H1 (cell line): ENCODE results near the gene ADAM12. TPM values are rescaled to one million over a fixed set of nuclear protein-coding genes. Genes with fewer than 3 reads are reported as not detected.

Experiments used
- CTCF ChIA-PET: fragments of 300-600 bp; sonication (Branson Sonifier 250); formaldehyde crosslinking; loops from one replicate; lab custom pipeline; 2021; ENCODE audit not compliant: partially characterized antibody; lab: Charles Lee
- POLR2A ChIA-PET: fragments of 300-600 bp; sonication (Branson Sonifier 250); formaldehyde crosslinking; loops from one replicate; lab custom pipeline; 2021; ENCODE audit warnings: inconsistent platforms; ENCODE audit not compliant: partially characterized antibody; lab: Charles Lee
- DNase-seq, 2 experiments: peaks; one replicate each; pipeline versions ENCODE4 v3.0.0 to v3.0.0-alpha.2; 2010 to 2022; ENCODE audit warnings: low spot score in 2 of 2, low read depth in 1 of 2, mixed read lengths in 1 of 2
- FAIRE-seq: peaks from 2 replicates; lab custom pipeline; 2011; peaks lifted over from hg19 to GRCh38; lab: Jason Lieb, UNC
- H2AFZ ChIP-seq: 2 replicates; pipeline ENCODE4 v1.8.1; 2012; ENCODE audit warnings: low read length, inconsistent platforms
- H2AK5ac ChIP-seq: 2 replicates; pipeline ENCODE4 v1.6.1; 2013; ENCODE audit warnings: low read depth, low read length
- H2BK120ac ChIP-seq: replicated peaks from 2 replicates; pipeline ENCODE3; 2013; ENCODE audit warnings: low read depth, low read length, inconsistent platforms
- H2BK12ac ChIP-seq: 2 replicates; pipeline ENCODE4 v1.6.1; 2013; ENCODE audit warnings: low read depth, low read length
- H2BK15ac ChIP-seq: 2 replicates; pipeline ENCODE4 v1.6.1; 2013; ENCODE audit warnings: low read length
- H2BK20ac ChIP-seq: 2 replicates; pipeline ENCODE4 v1.6.1; 2013; ENCODE audit warnings: low read length
- H2BK5ac ChIP-seq: 2 replicates; pipeline ENCODE4 v1.6.1; 2013; ENCODE audit warnings: low read depth, low read length
- H3K14ac ChIP-seq: 2 replicates; pipeline ENCODE4 v1.6.1; 2013; ENCODE audit warnings: inconsistent platforms; ENCODE audit not compliant: insufficient read length
- H3K18ac ChIP-seq: 2 replicates; pipeline ENCODE4 v1.6.1; 2013; ENCODE audit warnings: low read length; ENCODE audit errors: extremely low read depth
- H3K23ac ChIP-seq: 2 replicates; pipeline ENCODE4 v1.6.1; 2013; ENCODE audit warnings: inconsistent platforms; ENCODE audit not compliant: insufficient read length
- H3K23me2 ChIP-seq: 2 replicates; pipeline ENCODE4 v1.6.1; 2013; ENCODE audit warnings: low read depth, low read length
- H3K27ac ChIP-seq: 2 replicates; pipeline ENCODE4 v1.6.1; 2011; ENCODE audit warnings: low read depth, low read length, inconsistent platforms
- H3K27me3 ChIP-seq, 4 experiments: replicated peaks in 1 of 4; 1 replicate in 1 of 4; 2 replicates in 3 of 4; pipeline versions ENCODE4 v1.6.1 to v1.8.1; 2011 to 2013; ENCODE audit warnings: low read length in 3 of 4, mild to moderate bottlenecking in 3 of 4, inconsistent platforms in 2 of 4, mixed read lengths in 2 of 4, moderate library complexity in 1 of 4; ENCODE audit not compliant: control insufficient read depth in 3 of 4, insufficient read depth in 3 of 4; ENCODE audit errors: extremely low read depth in 1 of 4
- H3K36me3 ChIP-seq, 4 experiments: 2 replicates each; pipeline versions ENCODE4 v1.6.1 to v1.8.1; 2011 to 2013; ENCODE audit warnings: mild to moderate bottlenecking in 4 of 4, low read length in 3 of 4, moderate library complexity in 2 of 4, control low read depth in 1 of 4, inconsistent platforms in 1 of 4; ENCODE audit not compliant: insufficient read depth in 4 of 4, control insufficient read depth in 2 of 4
- H3K4ac ChIP-seq: replicated peaks from 2 replicates; pipeline ENCODE3; 2013; ENCODE audit warnings: low read length, low read depth, mixed read lengths, inconsistent platforms; ENCODE audit not compliant: insufficient read length
- H3K4me1 ChIP-seq, 4 experiments: replicated peaks in 1 of 4; 1 replicate in 1 of 4; 2 replicates in 3 of 4; pipeline versions ENCODE4 v1.6.1 to v1.8.1; 2011 to 2013; ENCODE audit warnings: low read length in 3 of 4, inconsistent platforms in 2 of 4, mixed read lengths in 1 of 4; ENCODE audit not compliant: insufficient read depth in 4 of 4, control insufficient read depth in 3 of 4
- H3K4me2 ChIP-seq, 2 experiments: 2 replicates each; pipeline versions ENCODE4 v1.6.1 to v1.8.1; 2011 to 2013; ENCODE audit warnings: low read depth in 2 of 2, low read length in 2 of 2, control low read depth in 1 of 2, inconsistent platforms in 1 of 2, mild to moderate bottlenecking in 1 of 2; ENCODE audit not compliant: insufficient read depth in 1 of 2
- H3K4me3 ChIP-seq, 4 experiments: fragments of 200-600, 300-600 bp in 1 of 4; sonication (generic), shearing (Covaris generic), sonication (Bioruptor Twin) in 1 of 4; 2 replicates each; pipeline versions ENCODE4 v1.5.1 to v1.8.1; 2011 to 2016; ENCODE audit warnings: low read length in 4 of 4, low read depth in 3 of 4, control low read depth in 2 of 4, inconsistent platforms in 2 of 4, mild to moderate bottlenecking in 2 of 4, mixed read lengths in 1 of 4, moderate library complexity in 1 of 4; ENCODE audit not compliant: insufficient read depth in 2 of 4; ENCODE audit errors: extremely low read depth in 1 of 4
- H3K56ac ChIP-seq: replicated peaks from 2 replicates; pipeline ENCODE3; 2013; ENCODE audit warnings: low read depth, mild to moderate bottlenecking, mixed read lengths, low read length, inconsistent platforms; ENCODE audit not compliant: insufficient read length
- H3K79me1 ChIP-seq: 2 replicates; pipeline ENCODE4 v1.6.1; 2013; ENCODE audit warnings: low read depth, low read length, control low read depth
- H3K79me2 ChIP-seq, 2 experiments: 2 replicates each; pipeline versions ENCODE4 v1.6.1 to v1.8.1; 2012 to 2013; ENCODE audit warnings: low read length in 2 of 2, mild to moderate bottlenecking in 2 of 2, inconsistent platforms in 1 of 2; ENCODE audit not compliant: insufficient read depth in 2 of 2, control insufficient read depth in 1 of 2
- H3K9ac ChIP-seq, 4 experiments: replicated peaks in 1 of 4; 1 replicate in 1 of 4; 2 replicates in 3 of 4; pipeline versions ENCODE4 v1.6.1 to v1.8.1; 2011 to 2013; ENCODE audit warnings: low read depth in 3 of 4, low read length in 3 of 4, control low read depth in 2 of 4, mild to moderate bottlenecking in 2 of 4, moderate library complexity in 2 of 4, inconsistent platforms in 1 of 4; ENCODE audit errors: extremely low read depth in 1 of 4
- H3K9me3 ChIP-seq, 2 experiments: 2 replicates each; pipeline versions ENCODE4 v1.6.1 to v1.8.1; 2012 to 2013; ENCODE audit warnings: mild to moderate bottlenecking in 2 of 2, moderate library complexity in 2 of 2, control low read depth in 1 of 2, inconsistent platforms in 1 of 2, low read depth in 1 of 2, low read length in 1 of 2, mixed read lengths in 1 of 2; ENCODE audit not compliant: insufficient read depth in 2 of 2
- H4K20me1 ChIP-seq, 2 experiments: replicated peaks in 1 of 2; 2 replicates each; pipeline versions ENCODE3 to v1.8.1; 2011 to 2013; ENCODE audit warnings: inconsistent platforms in 2 of 2, low read length in 2 of 2, mild to moderate bottlenecking in 1 of 2; ENCODE audit not compliant: insufficient read depth in 2 of 2, control insufficient read depth in 1 of 2
- H4K5ac ChIP-seq: 2 replicates; pipeline ENCODE4 v1.6.1; 2013; ENCODE audit warnings: low read length, low read depth, mixed read lengths, inconsistent platforms; ENCODE audit not compliant: insufficient read length
- H4K8ac ChIP-seq: 2 replicates; pipeline ENCODE4 v1.8.0; 2013; ENCODE audit warnings: mild to moderate bottlenecking, moderate library complexity, low read length, inconsistent platforms; ENCODE audit not compliant: insufficient read depth; ENCODE audit errors: extremely low read depth
- H4K91ac ChIP-seq: replicated peaks from 2 replicates; pipeline ENCODE3; 2013; ENCODE audit warnings: low read length, mixed read lengths, inconsistent platforms; ENCODE audit not compliant: insufficient read length
- CBX8 ChIP-seq: fragments of 300-800, 300-1000 bp; sonication (generic); IDR thresholded peaks from 2 replicates; pipeline ENCODE4 v1.7.1; 2016; ENCODE audit warnings: low read depth, low read length, borderline replicate concordance
- CHD1 ChIP-seq: IDR thresholded peaks from 2 replicates; pipeline ENCODE4 v1.6.1; 2012; ENCODE audit warnings: low read depth, low read length, improper control_type of control experiment
- CHD2 ChIP-seq: IDR thresholded peaks from 2 replicates; pipeline ENCODE4 v1.6.1; 2012; ENCODE audit warnings: low read length, improper control_type of control experiment
- HDAC2 ChIP-seq, 2 experiments: fragments of 300-600 bp in 1 of 2; sonication (generic) in 1 of 2; IDR thresholded peaks; 2 replicates each; pipeline ENCODE4 v1.6.1; 2011 to 2012; ENCODE audit warnings: low read depth in 2 of 2, low read length in 2 of 2, mild to moderate bottlenecking in 2 of 2, moderate library complexity in 2 of 2, borderline replicate concordance in 1 of 2, inconsistent platforms in 1 of 2
- HDAC6 ChIP-seq: IDR thresholded peaks from one replicate; pipeline ENCODE4 v1.7.1; 2012; ENCODE audit warnings: low read depth, mild to moderate bottlenecking, inconsistent platforms, low read length, moderate library complexity
- KDM4A ChIP-seq: IDR thresholded peaks from one replicate; pipeline ENCODE4 v1.7.1; 2012; ENCODE audit warnings: low read depth, mild to moderate bottlenecking, moderate library complexity, low read length, inconsistent platforms; ENCODE audit not compliant: severe bottlenecking
- RFX5 ChIP-seq: IDR thresholded peaks from 2 replicates; pipeline ENCODE4 v1.6.1; 2011; ENCODE audit warnings: low read depth, low read length, improper control_type of control experiment, borderline replicate concordance
- TCF12 ChIP-seq: IDR thresholded peaks from 2 replicates; pipeline ENCODE4 v1.6.1; 2011; ENCODE audit warnings: low read depth, mild to moderate bottlenecking, low read length
- YY1 ChIP-seq: IDR thresholded peaks from 2 replicates; pipeline ENCODE4 v1.6.1; 2011; ENCODE audit warnings: low read depth, mild to moderate bottlenecking, low read length
- WGBS, 2 experiments: shearing (Covaris generic) in 1 of 2; methylation state at CpG; one replicate each; pipeline versions ENCODE4 v1.1.6 to v1.1.7; 2013 to 2015; ENCODE audit warnings: low lambda C conversion rate in 2 of 2, mixed read lengths in 2 of 2, inconsistent platforms in 1 of 2, low coverage in 1 of 2, missing lambda C conversion rate in 1 of 2; ENCODE audit not compliant: insufficient replicate concordance in 2 of 2, insufficient coverage in 1 of 2, insufficient read length in 1 of 2; ENCODE audit errors: extremely low coverage in 1 of 2, missing lambda C conversion rate in 1 of 2; 5-methylcytosine and 5-hydroxymethylcytosine counted together
- polyA plus RNA-seq, 7 experiments: library from polyadenylated mRNA; depleted of rRNA in 3 of 7; stranded (reverse) in 5 of 7; unstranded in 2 of 7; fragments of >200 nt in 5 of 7; fragments of 200-250 nt in 2 of 7; gene quantifications; 1 replicate in 5 of 7; 2 replicates in 1 of 7; 4 replicates in 1 of 7; pipeline versions ENCODE4 v1.2.1 to v1.2.3, GENCODE V29; 2011 to 2013; ENCODE audit warnings: missing spikeins in 2 of 7, mixed read lengths in 2 of 7
- total RNA-seq: library from RNA; stranded (reverse); fragmentation: NEBNext Ultra II Directional; extraction: Animal tissue kit (Norgen Biotek cat#: 25700); gene quantifications from 2 replicates; pipeline ENCODE4 v1.2.1, GENCODE V29; 2021

Gene ADAM12
- total and polyA plus RNA-seq, 2 of the 8 experiments (the other 6 are each of a cell fraction or from before 2014, with no cell fraction given) = 0.07 to 0.17 TPM

DNA sequence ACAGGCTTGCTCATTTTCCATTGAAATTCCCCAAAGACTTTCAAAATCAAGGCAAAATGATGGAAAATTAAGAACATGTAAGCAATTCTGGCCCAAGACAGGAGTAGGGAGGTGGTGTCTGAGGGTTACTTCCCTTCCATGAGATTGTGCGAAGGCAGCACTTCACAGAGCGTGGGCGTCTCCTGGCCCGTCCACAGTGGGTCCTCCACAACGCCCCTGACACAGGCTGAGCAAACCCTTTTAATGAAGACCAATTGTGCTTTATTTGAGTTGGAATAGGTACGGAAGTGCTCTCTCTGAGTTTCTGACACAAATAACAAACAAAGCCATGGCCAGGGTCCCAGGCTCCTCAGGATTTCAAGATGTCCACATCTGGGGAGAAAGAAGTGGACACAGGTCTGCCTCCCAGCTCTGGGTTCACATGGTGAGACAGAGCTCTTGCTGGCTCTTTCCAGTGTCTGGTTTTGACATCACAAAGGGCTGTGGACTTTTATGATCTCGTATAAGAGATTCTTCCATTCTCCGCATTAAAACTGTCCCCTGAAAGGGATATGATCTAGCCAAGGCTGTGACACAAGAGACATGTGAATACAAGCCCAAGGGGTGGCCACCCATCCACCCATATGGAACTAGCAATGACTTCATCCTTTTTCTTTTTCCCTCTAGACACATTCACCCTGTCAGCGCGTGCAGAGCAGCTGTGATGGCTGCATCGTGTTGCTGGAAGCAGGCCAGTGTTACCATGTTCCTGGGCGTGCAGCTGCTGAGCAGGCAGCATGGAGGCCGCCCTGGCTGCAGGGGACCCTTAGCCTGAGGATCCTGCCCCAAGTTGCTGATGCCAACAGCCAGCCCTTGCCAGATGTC, 145.6 kb downstream of the ADAM12 start:
- FAIRE-seq (no peak), DNase-seq (no peak)
- 87% methylated on average over 13 of the region's 13 CpGs; no CpG with 5 or more reads in 1 of the 2 experiments for WGBS, 2 experiments
- peaks cover 0 to 6% (median 0%) of the 10 kb centered on the region in 4 experiments; a peak in 2 of 7 replicates for H3K27me3 ChIP-seq
- no peak overlapping the region for H2AFZ ChIP-seq
- H3K4me3 ChIP-seq = no peak overlapping the region
- no peak overlapping the region for H3K4me2 ChIP-seq
- no peak overlapping the region for H4K8ac ChIP-seq
- H3K4ac ChIP-seq = no peak overlapping the region
- H3K9me3 ChIP-seq = no peaks in the 10 kb centered on the region
- no peak overlapping the region for H3K9ac ChIP-seq
- no peak overlapping the region for H2BK120ac ChIP-seq
- TF ChIP-seq RFX5 = no peak
- TF ChIP-seq YY1 = no peak
- no peak for TF ChIP-seq HDAC2 (IDR thresholded peaks at IDR 0.05; ENCODE audit: borderline replicate concordance in 1 of 2, low read depth in 2 of 2, low read length in 2 of 2)
- TF ChIP-seq CHD1 = no peak
- TF ChIP-seq CHD2 = no peak
- TF ChIP-seq CBX8 = no peak
- TF ChIP-seq KDM4A = no peak
- no peak for TF ChIP-seq TCF12
- TF ChIP-seq HDAC6 = no peak
- H3K4me1 ChIP-seq = peaks cover 0 to 4% (median 2%) of the 10 kb centered on the region in 4 experiments; a peak in 3 of 7 replicates
- ChIA-PET POLR2A (interaction anchor here (0.7 kb wide), 1 partner anchor 1743 kb away, joined by 3 read pairs; no protein-coding TSS in a partner anchor), CTCF (no interaction called here)
- no peak overlapping the region for H3K14ac ChIP-seq
- H2BK12ac ChIP-seq = no peak overlapping the region; the same call in 1 of the 2 replicates
- no peaks in the 10 kb centered on the region for H3K79me1 ChIP-seq
- H3K23ac ChIP-seq = no peak overlapping the region
- H4K5ac ChIP-seq = no peak overlapping the region
- H3K79me2 ChIP-seq = no peaks in the 10 kb centered on the region
- no peak overlapping the region for H3K18ac ChIP-seq
- no peak overlapping the region for H3K56ac ChIP-seq
- H2BK20ac ChIP-seq = no peak overlapping the region
- H2BK5ac ChIP-seq = no peak overlapping the region
- H4K20me1 ChIP-seq = no peaks in the 10 kb centered on the region
- H3K36me3 ChIP-seq = no peaks in the 10 kb centered on the region
- no peaks in the 10 kb centered on the region for H3K23me2 ChIP-seq
- H4K91ac ChIP-seq = no peak overlapping the region
- no peak overlapping the region for H3K27ac ChIP-seq
- H2AK5ac ChIP-seq = no peak overlapping the region
- H2BK15ac ChIP-seq = no peak overlapping the region
